HEK293 (cell line): Measurements from ENCODE around the gene PARP8.
"Not testable (repeated sequence)": the region's sequence is repeated elsewhere in the genome, so short reads cannot be mapped to it uniquely, and the experiment has no call there.

Experiments
- CTCF ChIA-PET: fragments of 350-600 bp; formaldehyde crosslinking; extraction: SDS; loops from one replicate; lab custom pipeline; 2021; ENCODE audit warnings: antibody characterized with exemption; lab: Yijun Ruan, JAX
- POLR2A ChIA-PET: fragments of 300-600 bp; formaldehyde crosslinking; extraction: SDS; loops from one replicate; lab custom pipeline; 2020; ENCODE audit warnings: antibody characterized with exemption, inconsistent platforms; lab: Yijun Ruan, JAX
- H3K27ac ChIP-seq: fragments of 200-500 bp; sonication (Bioruptor generic); 2 replicates; pipeline ENCODE4 v1.5.1; 2014; ENCODE audit warnings: low read depth, low read length, control low read depth, inconsistent platforms; ENCODE audit errors: extremely low read depth
- H3K36me3 ChIP-seq, 2 experiments: fragments of 200-500 bp in 1 of 2; sonication (Bioruptor generic) in 1 of 2; 1 replicate in 1 of 2; 2 replicates in 1 of 2; pipeline ENCODE4 v1.5.1; 2014 to 2017; ENCODE audit warnings: inconsistent platforms in 2 of 2, low read length in 2 of 2; ENCODE audit not compliant: control insufficient read depth in 2 of 2, insufficient read depth in 1 of 2
- H3K4me1 ChIP-seq: fragments of 200-500 bp; sonication (Bioruptor generic); 2 replicates; pipeline ENCODE4 v1.5.1; 2014; ENCODE audit warnings: mild to moderate bottlenecking, low read length, inconsistent platforms; ENCODE audit not compliant: control insufficient read depth, insufficient read depth
- H3K4me3 ChIP-seq: 2 replicates; pipeline ENCODE4 v1.5.1; 2011; ENCODE audit warnings: low read depth, mild to moderate bottlenecking, control low read depth, low read length, moderate library complexity
- H3K9me3 ChIP-seq: fragments of 200-500 bp; sonication (Bioruptor generic); 2 replicates; pipeline ENCODE4 v1.5.1; 2014; ENCODE audit warnings: low read depth, low read length, inconsistent platforms; ENCODE audit not compliant: control insufficient read depth, insufficient read depth
- BCL11A ChIP-seq: fragments of 450-650 bp; formaldehyde crosslinking; IDR thresholded peaks from 2 replicates; pipeline ENCODE4 v1.5.1; 2016; ENCODE audit warnings: low read depth, missing biosample characterization, missing genetic modification characterization
- BCL6B ChIP-seq: fragments of 450-650 bp; formaldehyde crosslinking; IDR thresholded peaks from 2 replicates; pipeline ENCODE4 v1.5.1; 2017; ENCODE audit warnings: missing biosample characterization, missing genetic modification characterization
- EGR2 ChIP-seq: fragments of 450-650 bp; formaldehyde crosslinking; IDR thresholded peaks from 2 replicates; pipeline ENCODE4 v1.5.1; 2016; ENCODE audit warnings: low read depth, missing biosample characterization, missing genetic modification characterization
- HOXD13 ChIP-seq: sonication (generic); formaldehyde crosslinking; IDR thresholded peaks from 2 replicates; pipeline ENCODE4 v1.8.0; 2022; ENCODE audit warnings: missing genetic modification reagents, borderline replicate concordance
- MZF1 ChIP-seq: fragments of 450-650 bp; formaldehyde crosslinking; IDR thresholded peaks from 2 replicates; pipeline ENCODE4 v1.5.1; 2017; ENCODE audit warnings: missing biosample characterization, missing genetic modification characterization, borderline replicate concordance
- ZBTB21 ChIP-seq: fragments of 450-650 bp; formaldehyde crosslinking; IDR thresholded peaks from 2 replicates; pipeline ENCODE4 v1.5.1; 2017; ENCODE audit warnings: missing biosample characterization, missing genetic modification characterization
- ZNF138 ChIP-seq: fragments of 450-650 bp; formaldehyde crosslinking; IDR thresholded peaks from 2 replicates; pipeline ENCODE4 v1.5.1; 2016; ENCODE audit warnings: missing biosample characterization, missing genetic modification characterization, borderline replicate concordance
- ZNF214 ChIP-seq: fragments of 450-650 bp; formaldehyde crosslinking; IDR thresholded peaks from 2 replicates; pipeline ENCODE4 v1.5.1; 2017; ENCODE audit warnings: missing biosample characterization, mild to moderate bottlenecking, missing genetic modification characterization, borderline replicate concordance
- ZNF223 ChIP-seq: fragments of 450-650 bp; formaldehyde crosslinking; IDR thresholded peaks from 2 replicates; pipeline ENCODE4 v1.5.1; 2016; ENCODE audit warnings: missing biosample characterization, missing genetic modification characterization
- ZNF488 ChIP-seq: fragments of 450-650 bp; formaldehyde crosslinking; IDR thresholded peaks from 2 replicates; pipeline ENCODE4 v1.5.1; 2016; ENCODE audit warnings: missing biosample characterization, missing genetic modification characterization
- ZNF529 ChIP-seq: fragments of 450-650 bp; formaldehyde crosslinking; IDR thresholded peaks from 2 replicates; pipeline ENCODE4 v1.5.1; 2017; ENCODE audit warnings: missing genetic modification characterization, missing biosample characterization; ENCODE audit not compliant: insufficient replicate concordance
- ZNF544 ChIP-seq: fragments of 450-650 bp; formaldehyde crosslinking; IDR thresholded peaks from 2 replicates; pipeline ENCODE4 v1.5.0; 2017; ENCODE audit warnings: missing biosample characterization, missing genetic modification characterization
- ZNF585B ChIP-seq: fragments of 450-650 bp; formaldehyde crosslinking; IDR thresholded peaks from 2 replicates; pipeline ENCODE4 v1.5.1; 2016; ENCODE audit warnings: missing biosample characterization, missing genetic modification characterization
- ZNF629 ChIP-seq: fragments of 450-650 bp; formaldehyde crosslinking; IDR thresholded peaks from 2 replicates; pipeline ENCODE4 v1.5.1; 2017; ENCODE audit warnings: missing biosample characterization, missing genetic modification characterization
- ZNF664 ChIP-seq: fragments of 450-650 bp; formaldehyde crosslinking; IDR thresholded peaks from 2 replicates; pipeline ENCODE4 v1.5.1; 2016; ENCODE audit warnings: missing biosample characterization, missing genetic modification characterization
- ZSCAN23 ChIP-seq: fragments of 450-650 bp; formaldehyde crosslinking; IDR thresholded peaks from 2 replicates; pipeline ENCODE4 v1.5.1; 2016; ENCODE audit warnings: missing biosample characterization, missing genetic modification characterization

The PARP8 gene

GRCh38 chr5:50687548-50687947 is 21.1 kb downstream of the PARP8 start:
- POLR2A ChIA-PET: no interaction called here
- 0 out of 3 replicates have a peak, but pooled peaks cover 0 to 3% of the 10 kb centered on the region in 2 experiments for H3K36me3 ChIP-seq
- no peak for TF ChIP-seq ZNF488
- no peak for TF ChIP-seq ZNF585B (tag by site-specific recombination)
- no peak for TF ChIP-seq ZBTB21 (tag by site-specific recombination)
- TF ChIP-seq ZNF544 (tag by site-specific recombination): no peak
- no peak for TF ChIP-seq ZSCAN23 (tag by site-specific recombination)
- no peak for TF ChIP-seq MZF1
- no peak for TF ChIP-seq ZNF629 (tag by site-specific recombination)
- TF ChIP-seq ZNF664 (tag by site-specific recombination): no peak
- CTCF ChIA-PET: no interaction called here
- no peaks in the 10 kb centered on the region; the same call in 1 of the 2 replicates for H3K4me1 ChIP-seq
- H3K4me3 ChIP-seq: no peak overlapping the region
- no peak overlapping the region for H3K27ac ChIP-seq
- no peaks in the 10 kb centered on the region for H3K9me3 ChIP-seq

- H3K27ac ChIP-seq: no peak overlapping the region
- TF ChIP-seq BCL6B (tag by site-specific recombination) (no peak), ZNF529 (no peak)
- no peaks in the 10 kb centered on the region for H3K9me3 ChIP-seq
- peaks cover 6% of the 10 kb centered on the region for H3K4me1 ChIP-seq
- ChIA-PET POLR2A (no interaction called here), CTCF (no interaction called here)
- 0 out of 3 replicates have a peak, but pooled peaks cover 0 to 3% of the 10 kb centered on the region in 2 experiments for H3K36me3 ChIP-seq
- no peak overlapping the region for H3K4me3 ChIP-seq
Observed at GRCh38 chr5:50691399-50692016, 25.1 kb downstream of the PARP8 start.

- Histone ChIP-seq H3K36me3 (0 out of 3 replicates have a peak, but pooled peaks cover 0 to 3% of the 10 kb centered on the region in 2 experiments), H3K27ac (no peak overlapping the region), H3K4me3 (no peak overlapping the region), H3K4me1 (peaks cover 8% of the 10 kb centered on the region), H3K9me3 (no peaks in the 10 kb centered on the region)
- TF ChIP-seq ZNF223 (no peak), EGR2 (tag by site-specific recombination) (no peak), ZNF138 (no peak), BCL11A (tag by site-specific recombination) (no peak), ZNF488 (no peak), HOXD13 (CRISPR knock-in tag) (no peak), MZF1 (no peak), ZNF214 (no peak), ZSCAN23 (tag by site-specific recombination) (no peak)
- POLR2A ChIA-PET: no interaction called here
- CTCF ChIA-PET: no interaction called here
Observed at GRCh38 chr5:50694027-50694590, 27.7 kb downstream of the PARP8 start.

GRCh38 chr5:50694626-50695025 is 28.2 kb downstream of the PARP8 start:
- POLR2A ChIA-PET, H3K4me1 ChIP-seq: not testable (repeated sequence)

More at GRCh38 chr5:50694626-50695025, 28.2 kb downstream of the PARP8 start:
- CTCF ChIA-PET, H3K4me3 ChIP-seq, H3K36me3 ChIP-seq, H3K9me3 ChIP-seq, H3K27ac ChIP-seq: not testable (repeated sequence)
